Fibroblast of lung (primary cell): ENCODE measurements around the gene C2CD4B. TPM values are rescaled to one million over a fixed set of nuclear protein-coding genes. Genes with fewer than 3 reads are reported as not detected.

Source experiments
- DNase-seq, 2 donors: peaks; one replicate each; pipeline versions ENCODE4 v3.0.0 to v3.0.0-alpha.2; 2010; ENCODE audit warnings: low read depth in 2 of 2
- H2AFZ ChIP-seq: 2 replicates; pipeline ENCODE4 v1.5.1; 2012; ENCODE audit warnings: low read length, control low read depth, inconsistent platforms
- H3K27ac ChIP-seq: 2 replicates; pipeline ENCODE4 v1.5.1; 2011; ENCODE audit warnings: low read length, control low read depth; ENCODE audit not compliant: insufficient read depth
- H3K27me3 ChIP-seq: 2 replicates; pipeline ENCODE4 v1.5.1; 2011; ENCODE audit warnings: mild to moderate bottlenecking, low read length; ENCODE audit not compliant: control insufficient read depth, insufficient read depth
- H3K36me3 ChIP-seq: 2 replicates; pipeline ENCODE4 v1.5.1; 2011; ENCODE audit warnings: low read length; ENCODE audit not compliant: control insufficient read depth, insufficient read depth
- H3K4me1 ChIP-seq: 2 replicates; pipeline ENCODE4 v1.5.1; 2011; ENCODE audit warnings: low read length; ENCODE audit not compliant: control insufficient read depth, insufficient read depth; ENCODE audit errors: extremely low read depth
- H3K4me2 ChIP-seq: 2 replicates; pipeline ENCODE4 v1.5.1; 2011; ENCODE audit warnings: low read length, control low read depth; ENCODE audit not compliant: insufficient read depth; ENCODE audit errors: extremely low read depth
- H3K4me3 ChIP-seq, 4 experiments: fragments of 200-600 bp in 1 of 4; sonication (generic) in 1 of 4; replicated peaks in 1 of 4; 2 replicates each; pipeline ENCODE4 v1.5.1; 2011 to 2016; ENCODE audit warnings: low read length in 4 of 4, low read depth in 3 of 4, mild to moderate bottlenecking in 3 of 4, control low read depth in 2 of 4, inconsistent platforms in 1 of 4, mixed read lengths in 1 of 4; ENCODE audit not compliant: insufficient read depth in 1 of 4; ENCODE audit errors: control extremely low read depth in 1 of 4
- H3K79me2 ChIP-seq: 2 replicates; pipeline ENCODE4 v1.5.1; 2012; ENCODE audit warnings: mild to moderate bottlenecking, low read length, inconsistent platforms; ENCODE audit not compliant: control insufficient read depth, insufficient read depth
- H3K9ac ChIP-seq: 2 replicates; pipeline ENCODE4 v1.5.1; 2011; ENCODE audit warnings: mild to moderate bottlenecking, low read length, control low read depth; ENCODE audit not compliant: insufficient read depth
- H3K9me3 ChIP-seq: 2 replicates; pipeline ENCODE4 v1.5.1; 2012; ENCODE audit warnings: low read depth, low read length; ENCODE audit not compliant: control insufficient read depth, insufficient read depth
- H4K20me1 ChIP-seq: 2 replicates; pipeline ENCODE4 v1.5.1; 2011; ENCODE audit warnings: low read length; ENCODE audit not compliant: control insufficient read depth, insufficient read depth; ENCODE audit errors: extremely low read depth
- CTCF ChIP-seq, 2 donors: IDR thresholded peaks in 1 of 2; conservative IDR thresholded peaks in 1 of 2; 1 replicate in 1 of 2; 2 replicates in 1 of 2; pipeline ENCODE4 v1.5.1; 2011 to 2012; ENCODE audit warnings: low read length in 2 of 2, control low read depth in 1 of 2, inconsistent platforms in 1 of 2, low read depth in 1 of 2, mild to moderate bottlenecking in 1 of 2
- EZH2 ChIP-seq: IDR thresholded peaks from 2 replicates; pipeline ENCODE4 v1.5.1; 2012; ENCODE audit warnings: low read length, control low read depth, mild to moderate bottlenecking; ENCODE audit errors: missing control alignments
- polyA plus RNA-seq, 2 donors: library from polyadenylated mRNA; depleted of rRNA in 1 of 2; stranded (reverse) in 1 of 2; unstranded in 1 of 2; fragments of >200 nt; gene quantifications; 2 replicates each; pipeline ENCODE4 v1.2.1, GENCODE V29; 2011 to 2012; ENCODE audit warnings: missing spikeins in 1 of 2
- total RNA-seq: library from RNA; depleted of rRNA; stranded (reverse); fragments of >200 nt; gene quantifications from 2 replicates; pipeline ENCODE4 v1.2.1, GENCODE V29; 2014

The C2CD4B gene
- total and polyA plus RNA-seq, 2 donors (not counting 1 experiment from before 2014, with no cell fraction given), result not detected

DNA sequence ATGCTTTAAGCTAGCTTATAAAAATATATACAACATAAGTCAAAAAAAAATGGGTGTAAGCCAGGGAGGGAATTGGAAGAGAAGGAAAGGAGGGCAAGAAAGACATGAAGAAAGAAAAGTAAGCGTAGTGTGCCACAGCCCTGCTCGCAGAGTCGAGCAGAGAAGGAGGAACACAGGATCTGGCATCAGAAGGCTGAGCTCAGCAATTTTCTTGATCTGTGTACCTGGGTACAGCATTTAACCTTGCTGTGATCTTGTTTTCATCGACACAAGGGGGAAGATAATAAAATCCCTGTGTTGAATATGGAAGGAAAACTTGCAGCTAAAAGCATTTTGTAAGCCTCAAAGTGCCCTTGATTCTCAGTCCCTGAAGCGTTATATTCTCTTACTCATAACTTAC lies 23.7 kb upstream of the C2CD4B start:
- no peak overlapping the region for H2AFZ ChIP-seq
- no peaks in the 10 kb centered on the region for H4K20me1 ChIP-seq
- no peak overlapping the region for H3K4me3 ChIP-seq
- no peak overlapping the region for H3K4me2 ChIP-seq
- H3K4me1 ChIP-seq, result no peaks in the 10 kb centered on the region
- no peak overlapping the region for H3K9ac ChIP-seq
- no peak overlapping the region for H3K27ac ChIP-seq
- no peaks in the 10 kb centered on the region for H3K36me3 ChIP-seq
- H3K9me3 ChIP-seq, result no peaks in the 10 kb centered on the region
- TF ChIP-seq CTCF (conservative IDR thresholded peaks at IDR 0.05 in 1 of 2, IDR thresholded peaks at IDR 0.05 in 1 of 2; ENCODE audit: low read depth in 1 of 2, low read length in 2 of 2) (no peak), EZH2 (no peak)
- peaks cover 7% of the 10 kb centered on the region for H3K27me3 ChIP-seq
- no peaks in the 10 kb centered on the region for H3K79me2 ChIP-seq
- DNase-seq, result no peak

GRCh38 chr15:62187910-62188309 lies 22.8 kb upstream of the C2CD4B start:
- no peak for DNase-seq
- Histone ChIP-seq H3K4me2 (no peak overlapping the region), H3K27ac (no peak overlapping the region)

GRCh38 chr15:62187425-62187824 lies 22.3 kb upstream of the C2CD4B start:
- TF ChIP-seq CTCF (conservative IDR thresholded peaks at IDR 0.05 in 1 of 2, IDR thresholded peaks at IDR 0.05 in 1 of 2; ENCODE audit: low read depth in 1 of 2, low read length in 2 of 2) (no peak), EZH2 (no peak)
- no peaks in the 10 kb centered on the region for H3K79me2 ChIP-seq
- H3K27me3 ChIP-seq, result peaks cover 7% of the 10 kb centered on the region
- H3K4me3 ChIP-seq, result no peak overlapping the region
- H3K4me1 ChIP-seq, result no peaks in the 10 kb centered on the region
- DNase-seq, result no peak
- H2AFZ ChIP-seq, result no peak overlapping the region
- no peak overlapping the region for H3K4me2 ChIP-seq
- H4K20me1 ChIP-seq, result no peaks in the 10 kb centered on the region
- H3K27ac ChIP-seq, result no peak overlapping the region
- H3K36me3 ChIP-seq, result no peaks in the 10 kb centered on the region
- H3K9ac ChIP-seq, result no peak overlapping the region
- no peaks in the 10 kb centered on the region for H3K9me3 ChIP-seq

More at GRCh38 chr15:62187910-62188309, 22.8 kb upstream of the C2CD4B start:
- H2AFZ ChIP-seq, result no peak overlapping the region
- H3K27me3 ChIP-seq, result peaks cover 7% of the 10 kb centered on the region
- H3K36me3 ChIP-seq, result no peaks in the 10 kb centered on the region
- H3K9me3 ChIP-seq, result no peaks in the 10 kb centered on the region
- TF ChIP-seq EZH2 (no peak), CTCF (conservative IDR thresholded peaks at IDR 0.05 in 1 of 2, IDR thresholded peaks at IDR 0.05 in 1 of 2; ENCODE audit: low read depth in 1 of 2, low read length in 2 of 2) (no peak)
- H3K4me1 ChIP-seq, result no peaks in the 10 kb centered on the region
- no peak overlapping the region for H3K9ac ChIP-seq
- H4K20me1 ChIP-seq, result no peaks in the 10 kb centered on the region
- no peak overlapping the region for H3K4me3 ChIP-seq
- no peaks in the 10 kb centered on the region for H3K79me2 ChIP-seq
